Spleen (tissue), 11 donors: ENCODE results near the gene HTR3B. TPM values are rescaled to one million over a fixed set of nuclear protein-coding genes. Genes with fewer than 3 reads are reported as not detected.
A peak's percentile ranks its signal among the peaks of the same experiment; 100 is the strongest.

Source experiments
- DNase-seq: peaks from one replicate; pipeline ENCODE4 v3.0.0-alpha.2; 2020
- H3K27ac ChIP-seq, 8 donors: fragments of 200-600 bp; sonication (generic) in 7 of 8; 1 replicate in 4 of 8; 2 replicates in 4 of 8; pipeline versions ENCODE4 v1.5.0 to v1.8.0; 2016 to 2021; ENCODE audit warnings: inconsistent platforms in 4 of 8, mild to moderate bottlenecking in 4 of 8, moderate library complexity in 1 of 8
- H3K27me3 ChIP-seq, 7 donors: fragments of 200-600 bp; sonication (generic) in 6 of 7; replicated peaks in 1 of 7; 1 replicate in 4 of 7; 2 replicates in 3 of 7; pipeline versions ENCODE4 v1.5.0 to v1.8.0; 2016 to 2021; ENCODE audit warnings: inconsistent platforms in 3 of 7, mild to moderate bottlenecking in 1 of 7
- H3K36me3 ChIP-seq, 6 donors: fragments of 200-600 bp; sonication (generic) in 5 of 6; 1 replicate in 4 of 6; 2 replicates in 2 of 6; pipeline versions ENCODE4 v1.5.0 to v1.8.0; 2016 to 2021; ENCODE audit warnings: inconsistent platforms in 2 of 6
- H3K4me1 ChIP-seq, 6 donors: fragments of 200-600 bp; sonication (generic) in 5 of 6; 1 replicate in 3 of 6; 2 replicates in 3 of 6; pipeline versions ENCODE4 v1.5.0 to v1.8.0; 2016 to 2021; ENCODE audit warnings: inconsistent platforms in 3 of 6
- H3K4me3 ChIP-seq, 8 donors: fragments of 200-600 bp; sonication (generic) in 7 of 8; 1 replicate in 4 of 8; 2 replicates in 4 of 8; pipeline versions ENCODE4 v1.5.0 to v1.8.0; 2016 to 2021; ENCODE audit warnings: inconsistent platforms in 4 of 8, mild to moderate bottlenecking in 4 of 8, moderate library complexity in 2 of 8
- H3K9me3 ChIP-seq, 8 donors: fragments of 200-600 bp; sonication (generic) in 7 of 8; 1 replicate in 4 of 8; 2 replicates in 4 of 8; pipeline versions ENCODE4 v1.5.0 to v1.8.0; 2016 to 2021; ENCODE audit warnings: inconsistent platforms in 4 of 8
- CTCF ChIP-seq, 11 experiments: fragments of 200-600 bp in 7 of 11; fragments of 450-650 bp in 4 of 11; sonication (generic) in 4 of 11; IDR thresholded peaks in 8 of 11; conservative IDR thresholded peaks in 3 of 11; 1 replicate in 7 of 11; 2 replicates in 4 of 11; pipeline versions ENCODE4 v1.4.0 to v1.8.0; 2016 to 2021; ENCODE audit warnings: antibody characterized with exemption in 11 of 11, inconsistent platforms in 4 of 11, mild to moderate bottlenecking in 1 of 11
- POLR2A ChIP-seq, 3 donors: fragments of 450-650 bp; IDR thresholded peaks; one replicate each; pipeline ENCODE4 v1.5.1; 2017; ENCODE audit warnings: antibody characterized with exemption in 3 of 3, mild to moderate bottlenecking in 1 of 3
- POLR2AphosphoS5 ChIP-seq, 3 donors: sonication (generic); formaldehyde crosslinking; IDR thresholded peaks; one replicate each; pipeline ENCODE4 v1.5.1; 2017; ENCODE audit warnings: antibody characterized with exemption in 3 of 3
- WGBS, 5 donors: extraction: QIAGEN DNeasy Blood & Tissue Kit in 3 of 5; methylation state at CpG; one replicate each; pipeline versions ENCODE4 v1.1.5 to v1.1.7; 2013 to 2018; 5-methylcytosine and 5-hydroxymethylcytosine counted together
- intact Hi-C: fragments of 100-400 bp; cut with DNase I; formaldehyde crosslinking; loops from one replicate; pipeline ENCODE4 v1.15.0; 2023; ENCODE audit warnings: low total_unique reads
- polyA plus RNA-seq, 3 donors: library from polyadenylated mRNA; stranded (reverse); fragments of 200-250 nt; gene quantifications; one replicate each; pipeline ENCODE4 v1.2.1, GENCODE V29; 2013
- total RNA-seq, 7 donors: library from RNA; depleted of rRNA in 3 of 7; stranded (reverse); fragments of >200 nt in 3 of 7; fragmentation: NEBNext Ultra II Directional in 4 of 7; extraction: Animal tissue kit (Norgen Biotek cat#: 25700) in 4 of 7; gene quantifications; one replicate each; pipeline versions ENCODE4 v1.1.0 to v1.2.1, GENCODE V29; 2016 to 2021
- donor health status: healthy with polysubstance abuse.
- donor health status: DM: no; HTN: no; CAD: no; lungs with moderate emphysema.
- donor health status: DM: no; HTN: no; CAD: no.
- donor health status: Bipolar disorder and iron deficiency.
- donor health status: healthy.
- donor health status: DM: no; HTN: no; CAD: no.
- donor health status: DM: yes; HTN: yes; CAD: no.

Gene HTR3B
- total and polyA plus RNA-seq, 10 donors, result not detected

- 45 to 64% (median 50%) methylated on average over 5 of the region's 5 CpGs for WGBS, 5 donors
- H3K27ac ChIP-seq, result no peak overlapping the region
- no peak for TF ChIP-seq POLR2A (IDR thresholded peaks at IDR 0.05)
- no peak for TF ChIP-seq CTCF (IDR thresholded peaks at IDR 0.05 in 8 of 11, conservative IDR thresholded peaks at IDR 0.05 in 3 of 11)
- no peak for TF ChIP-seq POLR2AphosphoS5 (IDR thresholded peaks at IDR 0.05)
- no peak for DNase-seq
- no peaks in the 10 kb centered on the region for H3K36me3 ChIP-seq
- H3K4me1 ChIP-seq, result peaks cover 0 to 24% (median 5%) of the 10 kb centered on the region in 6 donors
- intact Hi-C loops, result no loop called here
- H3K27me3 ChIP-seq, result peaks cover 0 to 15% (median 0%) of the 10 kb centered on the region in 7 donors
- no peak overlapping the region for H3K4me3 ChIP-seq
- H3K9me3 ChIP-seq, result no peaks in the 10 kb centered on the region
These were observed 46.9 kb downstream of the HTR3B start for GRCh38 chr11:113951537-113951936.

- intact Hi-C loops, result no loop called here
- peaks cover 0 to 19% (median 0%) of the 10 kb centered on the region in 7 donors for H3K27me3 ChIP-seq
- H3K36me3 ChIP-seq, result no peaks in the 10 kb centered on the region
- peaks cover 0 to 24% (median 5%) of the 10 kb centered on the region in 6 donors for H3K4me1 ChIP-seq
- H3K27ac ChIP-seq, result peak overlapping the region in 1 of 8 donors; percentile 22
- DNase-seq, result no peak
- no peak for TF ChIP-seq CTCF (IDR thresholded peaks at IDR 0.05 in 8 of 11, conservative IDR thresholded peaks at IDR 0.05 in 3 of 11)
- no peak for TF ChIP-seq POLR2A (IDR thresholded peaks at IDR 0.05)
- TF ChIP-seq POLR2AphosphoS5 (IDR thresholded peaks at IDR 0.05), result no peak
- no peaks in the 10 kb centered on the region for H3K9me3 ChIP-seq
- WGBS, 5 donors, result 52 to 78% (median 68%) methylated on average over 10 of the region's 10 CpGs
- H3K4me3 ChIP-seq, result no peak overlapping the region
These were observed 47.5 kb downstream of the HTR3B start for GRCh38 chr11:113952070-113952469.

- WGBS, 5 donors, result 36 to 66% (median 51%) methylated on average over 10 of the region's 10 CpGs
- H3K27ac ChIP-seq, result peak overlapping the region in 1 of 8 donors; percentile 22
- intact Hi-C loops, result no loop called here
- no peak for TF ChIP-seq POLR2A (IDR thresholded peaks at IDR 0.05)
- TF ChIP-seq POLR2AphosphoS5 (IDR thresholded peaks at IDR 0.05), result no peak
- no peak for TF ChIP-seq CTCF (IDR thresholded peaks at IDR 0.05 in 8 of 11, conservative IDR thresholded peaks at IDR 0.05 in 3 of 11)
- H3K9me3 ChIP-seq, result no peaks in the 10 kb centered on the region
- no peak overlapping the region for H3K4me3 ChIP-seq
- H3K36me3 ChIP-seq, result no peaks in the 10 kb centered on the region
- DNase-seq, result no peak
- H3K27me3 ChIP-seq, result peaks cover 0 to 20% (median 0%) of the 10 kb centered on the region in 7 donors
- H3K4me1 ChIP-seq, result peaks cover 0 to 19% (median 3%) of the 10 kb centered on the region in 6 donors
These were observed 48.0 kb downstream of the HTR3B start for GRCh38 chr11:113952588-113952987.

- Histone ChIP-seq H3K4me1 (peaks cover 0 to 11% (median 0%) of the 10 kb centered on the region in 6 donors), H3K4me3 (no peak overlapping the region), H3K36me3 (no peaks in the 10 kb centered on the region), H3K9me3 (no peaks in the 10 kb centered on the region), H3K27ac (no peak overlapping the region), H3K27me3 (peaks cover 0 to 20% (median 0%) of the 10 kb centered on the region in 7 donors)
- no peak for DNase-seq
- intact Hi-C loops, result no loop called here
- TF ChIP-seq CTCF (IDR thresholded peaks at IDR 0.05 in 8 of 11, conservative IDR thresholded peaks at IDR 0.05 in 3 of 11), result no peak
- WGBS, 5 donors, result 60 to 74% (median 71%) methylated on average over 6 of the region's 6 CpGs
These were observed 49.6 kb downstream of the HTR3B start for GRCh38 chr11:113954235-113954634.
